MG63 (cell line): ENCODE data around the gene USP24. TPM values are rescaled to one million over a fixed set of nuclear protein-coding genes. Genes with fewer than 3 reads are reported as not detected.

Source experiments
- DNase-seq: peaks from one replicate; pipeline ENCODE4 v3.0.0-alpha.2; 2020
- H3K27me3 ChIP-seq: fragments of 250-450 bp; sonication (Bioruptor Pico); 2 replicates; pipeline ENCODE4 v1.5.1; 2020; ENCODE audit warnings: mild to moderate bottlenecking, moderate library complexity
- H3K36me3 ChIP-seq: fragments of 250-450 bp; sonication (Bioruptor Pico); 2 replicates; pipeline ENCODE4 v1.5.1; 2020; ENCODE audit warnings: mild to moderate bottlenecking, moderate library complexity
- H3K4me3 ChIP-seq: fragments of 250-450 bp; sonication (Bioruptor Pico); 2 replicates; pipeline ENCODE4 v1.5.1; 2020; ENCODE audit warnings: mild to moderate bottlenecking, moderate library complexity
- H3K9me3 ChIP-seq: fragments of 250-450 bp; sonication (Bioruptor Pico); 2 replicates; pipeline ENCODE4 v1.5.1; 2020; ENCODE audit warnings: mild to moderate bottlenecking, moderate library complexity
- total RNA-seq: library from RNA; depleted of rRNA; stranded (reverse); fragments of >200 nt; shearing (Covaris generic); gene quantifications from 2 replicates; pipeline ENCODE4 v1.2.3, GENCODE V29; 2014; ENCODE audit warnings: low replicate concordance

Gene USP24
- total RNA-seq, 1 experiment from 2014 or later: 9.9 TPM

DNA sequence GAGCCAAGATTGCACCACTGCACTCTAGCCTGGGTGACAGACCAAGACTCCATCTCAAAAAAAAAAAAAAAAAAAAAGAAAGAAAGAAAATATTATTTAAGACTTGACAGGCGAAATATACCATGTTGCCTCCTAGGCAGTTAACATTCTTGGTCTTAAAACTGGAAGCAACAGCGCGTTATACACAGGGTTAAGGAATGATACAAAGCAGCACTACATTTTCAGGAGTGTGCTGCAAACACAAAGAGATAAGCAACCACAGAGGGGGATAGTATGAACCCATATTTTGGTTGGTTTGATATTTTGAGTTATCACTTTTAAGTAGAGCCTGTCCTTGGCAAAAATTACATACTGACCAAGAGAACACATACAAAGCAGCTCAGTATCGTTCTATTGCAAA is 25.1 kb downstream of the USP24 start:
- Histone ChIP-seq H3K4me3 (no peak overlapping the region), H3K36me3 (peaks cover 11% of the 10 kb centered on the region; the same call in 1 of the 2 replicates), H3K27me3 (no peaks in the 10 kb centered on the region), H3K9me3 (peaks cover 2% of the 10 kb centered on the region)
- DNase-seq: no peak

DNA sequence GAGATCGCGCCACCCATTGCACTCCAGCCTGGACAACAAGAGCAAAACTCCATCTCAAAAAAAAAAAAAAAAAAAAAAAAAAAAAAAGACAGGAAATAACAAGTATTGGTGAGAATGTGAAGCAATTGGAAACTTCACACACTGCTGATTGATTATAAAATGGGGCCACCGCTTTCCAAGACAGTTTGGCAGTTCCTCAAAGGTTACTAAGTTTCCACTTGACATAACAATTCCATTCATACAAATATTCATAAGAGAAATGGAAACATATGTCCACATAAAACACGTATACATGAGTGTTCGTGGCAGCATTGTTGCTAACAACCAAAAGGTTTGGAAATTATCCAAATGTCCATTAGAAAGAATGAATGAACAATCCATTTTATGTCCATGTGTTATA is 26.3 kb downstream of the USP24 start:
- DNase-seq: no peak
- H3K36me3 ChIP-seq: peaks cover 13% of the 10 kb centered on the region; the same call in 1 of the 2 replicates
- H3K4me3 ChIP-seq: no peak overlapping the region
- peaks cover 13% of the 10 kb centered on the region for H3K9me3 ChIP-seq
- H3K27me3 ChIP-seq: no peaks in the 10 kb centered on the region

DNA sequence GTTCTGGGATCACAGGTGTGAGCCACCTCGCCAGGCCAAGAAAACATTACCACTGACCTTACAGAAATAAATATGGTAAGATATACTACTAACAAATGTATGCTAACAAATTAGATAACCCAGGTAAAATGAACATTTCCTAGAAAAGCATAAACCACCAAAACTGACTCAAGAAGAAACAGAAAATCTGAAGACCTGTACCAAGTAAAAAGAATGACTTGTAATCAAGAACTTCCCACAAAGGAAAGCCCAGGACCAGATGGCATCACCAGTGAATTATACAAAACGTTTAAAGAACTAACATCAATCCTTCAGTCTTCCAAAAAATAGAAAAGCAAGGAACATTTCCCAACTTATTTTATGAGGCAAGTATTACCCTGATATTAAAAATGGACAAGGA is 29.3 kb downstream of the USP24 start:
- Histone ChIP-seq H3K9me3 (peaks cover 20% of the 10 kb centered on the region), H3K27me3 (no peaks in the 10 kb centered on the region), H3K36me3 (peaks cover 11% of the 10 kb centered on the region; the same call in 1 of the 2 replicates), H3K4me3 (no peak overlapping the region)
- no peak for DNase-seq

DNA sequence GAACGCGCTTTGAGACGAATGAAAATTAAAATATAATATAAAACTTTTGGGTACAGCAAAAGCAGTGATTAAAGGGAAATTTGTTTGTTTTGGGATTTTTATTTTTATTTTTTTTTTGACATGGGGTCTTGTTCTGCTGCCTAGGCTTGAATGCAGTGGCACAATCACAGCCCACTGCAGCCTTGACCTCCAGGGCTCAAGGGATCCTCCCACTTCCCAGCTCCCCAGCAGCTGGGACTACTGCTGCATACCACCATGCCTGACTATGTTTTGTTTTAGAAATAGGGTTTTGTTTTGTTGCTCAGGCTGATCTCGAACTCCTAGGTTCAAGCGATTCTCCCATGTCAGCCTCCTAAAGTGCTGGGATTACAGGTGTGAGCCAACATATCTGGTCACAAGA is 30.3 kb downstream of the USP24 start:
- no peak for DNase-seq
- peaks cover 20% of the 10 kb centered on the region for H3K9me3 ChIP-seq
- no peak overlapping the region for H3K4me3 ChIP-seq
- H3K36me3 ChIP-seq: peaks cover 8% of the 10 kb centered on the region; the same call in 1 of the 2 replicates
- no peaks in the 10 kb centered on the region for H3K27me3 ChIP-seq

DNA sequence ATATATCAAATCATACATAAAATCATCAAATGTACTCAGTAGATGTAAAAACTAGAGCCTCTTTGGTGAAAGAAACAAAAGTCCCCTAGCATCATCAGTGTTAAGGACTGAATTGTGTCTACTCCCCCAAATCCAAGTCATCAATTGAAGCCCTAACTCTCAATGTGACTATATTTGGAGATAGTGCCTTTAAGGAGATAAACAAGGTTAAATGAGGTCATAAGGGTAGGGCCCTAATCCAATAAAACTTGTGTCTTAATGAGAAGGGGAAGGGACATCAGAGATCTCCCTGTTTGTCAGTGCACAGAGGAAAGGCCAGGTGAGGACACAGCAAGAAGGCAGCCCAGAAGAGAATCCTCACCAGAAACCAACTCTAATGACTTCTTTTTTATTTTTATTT is 33.5 kb downstream of the USP24 start:
- H3K4me3 ChIP-seq: no peak overlapping the region
- no peaks in the 10 kb centered on the region for H3K27me3 ChIP-seq
- H3K9me3 ChIP-seq: peaks cover 20% of the 10 kb centered on the region
- H3K36me3 ChIP-seq: peaks cover 12% of the 10 kb centered on the region; the same call in 1 of the 2 replicates
- DNase-seq: no peak

DNA sequence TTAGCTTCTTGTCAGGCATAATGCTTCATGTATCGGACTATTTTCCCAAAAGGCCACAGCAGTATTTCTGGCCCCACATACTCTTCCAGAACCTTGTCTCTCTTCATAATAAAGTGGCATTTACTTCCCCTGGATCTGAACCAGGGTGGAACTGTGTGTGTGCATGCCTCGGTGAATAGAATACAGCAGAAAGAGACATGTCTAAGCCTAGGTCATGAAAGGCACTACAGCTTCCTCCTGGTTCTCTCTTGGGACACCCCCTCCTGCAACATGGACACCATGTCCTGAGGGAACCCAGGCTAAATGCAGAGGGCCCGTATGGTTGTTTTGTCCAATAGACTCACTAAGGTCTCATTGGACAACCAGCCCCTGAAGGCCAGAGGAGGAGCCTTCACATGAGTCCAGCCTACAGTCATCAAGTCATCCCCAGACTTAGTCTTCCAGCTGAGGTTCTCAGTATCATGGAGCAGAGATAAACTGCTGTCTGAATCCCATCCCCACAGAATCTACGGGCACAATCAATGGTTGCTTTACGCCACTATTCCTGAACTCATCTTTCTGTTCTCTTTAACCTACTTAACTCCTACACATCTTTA is 35.0 kb downstream of the USP24 start:
- no peak for DNase-seq
- Histone ChIP-seq H3K36me3 (peaks cover 16% of the 10 kb centered on the region), H3K4me3 (no peak overlapping the region), H3K9me3 (peaks cover 18% of the 10 kb centered on the region), H3K27me3 (no peaks in the 10 kb centered on the region)

DNA sequence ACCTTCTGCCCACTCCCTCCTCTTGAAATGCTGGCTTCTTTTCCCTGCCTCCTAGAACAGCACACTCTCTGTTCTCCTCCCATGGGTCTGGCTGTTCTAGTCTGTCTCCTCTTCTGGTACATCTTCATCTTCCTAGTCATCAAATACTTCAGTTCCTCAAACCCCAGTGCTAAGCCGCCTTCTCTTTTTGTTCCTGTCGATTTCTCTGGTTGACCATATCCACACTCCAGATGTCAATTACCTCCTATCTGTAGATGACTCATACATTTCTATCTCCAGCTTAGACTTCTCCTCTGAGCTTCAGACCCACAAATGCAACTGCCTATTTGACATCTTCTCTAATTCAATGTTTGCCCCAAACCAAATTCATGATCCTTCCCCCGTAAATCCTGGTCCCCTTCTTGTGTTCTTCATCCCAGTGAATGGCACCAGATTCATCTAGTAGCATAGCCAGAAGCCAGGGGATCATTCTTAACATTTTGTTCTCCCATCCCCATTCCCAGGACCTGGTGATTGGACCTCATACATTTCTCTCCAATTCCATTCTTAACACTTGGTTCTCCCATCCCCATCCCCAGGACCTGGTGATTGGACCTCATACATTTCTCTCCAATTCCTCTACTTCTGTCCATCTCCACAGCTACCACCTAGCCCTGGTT is 35.9 kb downstream of the USP24 start:
- Histone ChIP-seq H3K9me3 (peaks cover 10% of the 10 kb centered on the region), H3K4me3 (no peak overlapping the region), H3K36me3 (peaks cover 14% of the 10 kb centered on the region), H3K27me3 (no peaks in the 10 kb centered on the region)
- DNase-seq: no peak

DNA sequence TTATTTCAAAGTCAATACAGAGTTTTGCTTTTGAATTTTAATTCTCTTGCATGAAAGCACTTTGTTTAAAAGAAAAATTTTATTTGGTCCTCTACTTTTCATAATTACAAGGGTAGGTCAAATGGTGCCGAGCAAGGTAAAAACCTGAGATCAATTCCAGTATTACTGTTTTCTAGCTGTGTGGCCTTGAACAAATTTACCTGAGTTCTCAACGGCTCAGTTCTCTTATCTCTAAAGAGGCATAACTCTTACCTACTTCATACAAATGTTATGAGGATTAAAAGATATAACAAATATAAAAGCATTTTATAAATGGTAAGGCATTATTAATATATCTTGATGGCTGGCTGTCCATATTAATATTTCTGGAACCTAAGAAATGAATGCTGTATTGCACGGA is 42.5 kb downstream of the USP24 start:
- Histone ChIP-seq H3K27me3 (no peaks in the 10 kb centered on the region), H3K9me3 (no peaks in the 10 kb centered on the region), H3K36me3 (peaks cover 46% of the 10 kb centered on the region), H3K4me3 (no peak overlapping the region)
- DNase-seq: no peak

DNA sequence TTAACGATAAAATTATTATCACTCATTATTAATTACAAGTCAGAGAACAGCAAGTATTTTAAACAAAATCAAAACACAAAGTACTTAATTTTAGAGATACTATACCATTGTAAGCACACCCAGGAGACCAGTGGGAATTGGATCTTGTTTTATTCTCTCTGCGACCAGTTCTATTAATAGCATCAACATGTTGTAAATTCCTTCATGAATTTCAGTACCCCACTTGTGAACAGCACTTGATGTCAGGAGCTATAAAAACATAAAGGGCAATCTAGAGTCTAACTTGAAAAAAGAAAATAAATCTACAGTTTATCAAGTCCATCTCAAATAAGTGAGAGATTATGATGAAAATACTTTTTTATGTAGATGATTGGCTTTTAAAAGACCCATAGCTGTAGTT is 42.9 kb downstream of the USP24 start:
- no peaks in the 10 kb centered on the region for H3K27me3 ChIP-seq
- DNase-seq: no peak
- H3K4me3 ChIP-seq: no peak overlapping the region
- H3K9me3 ChIP-seq: no peaks in the 10 kb centered on the region
- H3K36me3 ChIP-seq: peaks cover 47% of the 10 kb centered on the region

DNA sequence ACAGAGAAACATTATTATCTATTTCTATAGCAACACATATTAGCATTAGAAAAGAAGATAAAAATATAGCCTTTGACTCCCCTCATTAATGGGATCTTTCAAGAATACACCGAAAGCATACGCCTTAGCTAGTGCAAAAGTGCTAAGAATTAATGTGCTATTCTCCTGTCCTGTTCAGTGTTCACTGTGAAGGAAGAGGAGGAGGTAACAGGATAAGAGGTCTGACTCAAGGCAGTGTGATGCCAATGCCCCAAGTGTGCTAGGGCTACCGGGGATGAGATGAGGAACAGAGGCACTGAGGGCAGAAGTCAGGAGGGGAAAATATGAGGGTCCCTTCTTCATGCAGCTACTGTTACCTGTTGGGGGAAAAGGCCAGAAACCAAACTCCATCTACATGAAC is 43.5 kb downstream of the USP24 start:
- Histone ChIP-seq H3K4me3 (no peak overlapping the region), H3K9me3 (no peaks in the 10 kb centered on the region), H3K27me3 (no peaks in the 10 kb centered on the region), H3K36me3 (peaks cover 47% of the 10 kb centered on the region)
- no peak for DNase-seq

DNA sequence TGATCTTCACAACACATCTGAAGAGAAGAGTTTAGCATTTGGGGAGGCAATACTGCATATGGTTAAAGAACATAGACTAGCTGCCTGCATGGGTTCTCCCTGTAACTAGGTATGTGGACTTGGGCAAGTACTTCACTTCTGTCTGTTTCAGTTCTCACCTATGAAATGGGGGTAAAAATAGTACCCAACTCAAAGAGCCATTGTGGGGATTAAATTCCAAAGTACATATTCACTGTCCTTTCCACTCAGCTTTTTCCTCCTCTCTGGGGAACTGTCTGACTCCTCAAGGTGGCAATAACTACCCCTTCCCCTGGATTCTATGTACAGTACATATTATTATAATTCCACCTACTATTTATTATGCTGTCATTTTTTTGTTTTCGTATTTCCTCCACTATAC is 44.7 kb downstream of the USP24 start:
- Histone ChIP-seq H3K4me3 (no peak overlapping the region), H3K27me3 (no peaks in the 10 kb centered on the region), H3K9me3 (no peaks in the 10 kb centered on the region), H3K36me3 (peaks cover 41% of the 10 kb centered on the region)
- DNase-seq: no peak

DNA sequence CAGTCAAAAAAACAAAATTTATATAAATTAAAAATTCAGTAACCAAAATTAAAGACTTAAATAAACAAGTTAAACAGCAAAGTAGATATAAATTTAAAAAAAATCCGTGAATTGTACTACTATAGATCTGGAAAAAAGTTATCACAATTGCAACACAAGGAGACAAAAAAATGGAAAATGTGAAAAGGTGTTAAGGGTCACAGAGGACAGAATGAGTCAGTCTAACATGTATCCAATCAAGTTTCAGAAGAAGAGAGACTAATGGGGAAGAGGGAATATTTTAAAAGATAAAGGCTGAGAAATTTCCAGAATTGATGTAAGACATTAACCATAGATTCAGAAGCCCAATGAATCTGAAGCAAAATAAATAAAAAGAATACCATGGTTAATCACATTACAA is 46.0 kb downstream of the USP24 start:
- H3K36me3 ChIP-seq: peaks cover 47% of the 10 kb centered on the region
- DNase-seq: no peak
- no peaks in the 10 kb centered on the region for H3K27me3 ChIP-seq
- H3K9me3 ChIP-seq: no peaks in the 10 kb centered on the region
- no peak overlapping the region for H3K4me3 ChIP-seq

DNA sequence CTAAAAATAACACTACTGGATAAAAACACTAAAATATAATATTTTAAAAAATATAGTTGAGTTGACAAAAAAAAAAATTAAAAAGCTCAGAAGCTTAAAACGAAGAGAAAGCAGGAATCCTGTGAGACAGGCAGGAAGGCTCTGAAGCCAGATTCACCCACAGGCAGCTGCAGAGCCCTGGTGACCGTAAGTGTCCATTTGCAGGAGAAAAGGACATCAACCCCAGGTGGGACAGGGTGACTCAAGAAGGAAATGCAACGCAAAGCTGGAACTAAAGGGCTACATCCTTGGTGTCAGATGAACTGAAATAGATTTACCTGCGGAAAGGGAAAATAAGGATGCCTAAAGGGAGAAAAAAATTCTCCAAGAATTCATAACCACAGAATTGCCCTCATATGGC is 46.8 kb downstream of the USP24 start:
- no peak for DNase-seq
- H3K36me3 ChIP-seq: peaks cover 51% of the 10 kb centered on the region
- H3K4me3 ChIP-seq: no peak overlapping the region
- no peaks in the 10 kb centered on the region for H3K27me3 ChIP-seq
- no peaks in the 10 kb centered on the region for H3K9me3 ChIP-seq

DNA sequence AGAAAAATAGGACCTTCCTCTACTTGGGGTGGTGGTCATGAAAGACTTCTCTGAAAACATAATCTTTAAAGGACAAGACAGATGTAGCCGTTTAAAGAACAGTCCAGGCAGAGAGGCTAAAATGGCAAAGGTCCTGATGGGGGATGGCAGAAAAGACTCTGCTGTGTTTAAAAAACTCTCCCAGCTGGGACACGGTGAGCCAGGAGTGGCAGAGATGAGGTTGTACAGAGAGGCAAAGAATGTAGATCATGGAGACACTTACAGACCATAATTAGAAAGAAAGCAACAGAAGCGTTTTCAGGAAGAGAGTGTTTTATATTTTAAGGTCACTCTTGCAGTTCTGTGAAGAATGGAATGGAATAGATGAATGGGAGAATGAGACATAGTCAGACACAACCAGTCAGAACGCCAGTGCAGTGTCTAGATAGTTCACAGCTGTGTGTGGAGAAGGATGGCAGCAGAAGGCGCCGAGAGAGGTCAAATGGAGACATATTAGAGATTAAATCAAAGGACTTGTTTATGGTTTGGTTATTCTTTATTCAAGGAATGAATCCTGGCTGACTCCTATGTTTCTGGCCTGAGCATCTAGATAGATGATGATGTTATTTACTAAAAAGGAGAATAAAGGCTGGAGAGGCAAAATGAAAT is 47.8 kb downstream of the USP24 start:
- Histone ChIP-seq H3K36me3 (peaks cover 49% of the 10 kb centered on the region), H3K4me3 (no peak overlapping the region), H3K9me3 (no peaks in the 10 kb centered on the region)

DNA sequence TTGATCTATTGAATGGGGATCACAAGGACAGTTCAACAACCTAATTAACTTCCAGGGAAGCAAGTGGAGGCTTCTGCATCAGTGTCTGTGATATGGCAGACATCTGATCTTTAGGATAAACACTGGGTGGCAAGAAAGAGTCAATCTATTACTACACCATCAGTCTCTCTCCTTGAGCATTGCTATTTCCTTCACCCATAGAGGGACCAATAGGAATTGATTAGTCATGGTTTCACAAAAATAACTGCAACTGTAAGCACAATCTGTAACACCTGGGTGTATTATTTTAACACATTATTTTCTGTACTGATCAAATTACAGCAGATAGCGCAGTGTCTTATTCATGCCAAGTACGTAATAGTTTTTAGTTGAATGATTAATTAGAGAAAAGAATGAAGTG is 50.3 kb downstream of the USP24 start:
- no peaks in the 10 kb centered on the region for H3K27me3 ChIP-seq
- H3K4me3 ChIP-seq: no peak overlapping the region
- no peak for DNase-seq
- peaks cover 40% of the 10 kb centered on the region for H3K36me3 ChIP-seq
- H3K9me3 ChIP-seq: no peaks in the 10 kb centered on the region

More for the DNA sequence above, 47.8 kb downstream of the USP24 start:
- DNase-seq: no peak
- H3K27me3 ChIP-seq: no peaks in the 10 kb centered on the region

DNA sequence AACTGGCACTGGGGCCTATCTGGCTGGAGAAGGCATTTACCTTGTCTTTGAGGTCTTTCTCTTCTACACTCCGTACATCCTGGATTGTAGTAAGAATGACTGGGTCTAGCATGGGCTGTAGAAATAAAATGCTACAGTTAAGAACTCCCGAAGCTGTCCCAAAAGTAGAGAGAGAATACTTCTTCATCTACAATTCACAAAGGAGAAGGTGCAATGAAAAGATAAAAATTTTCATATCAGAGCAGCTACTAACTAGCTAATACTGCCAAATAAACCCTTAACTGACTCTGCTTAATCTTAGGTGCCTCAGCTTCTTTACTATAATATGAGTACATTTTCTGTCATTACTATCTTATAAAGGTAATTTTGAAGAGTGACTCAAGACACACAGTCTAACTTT is 55.6 kb downstream of the USP24 start:
- H3K36me3 ChIP-seq: peaks cover 47% of the 10 kb centered on the region
- no peaks in the 10 kb centered on the region for H3K27me3 ChIP-seq
- DNase-seq: no peak
- no peak overlapping the region for H3K4me3 ChIP-seq
- H3K9me3 ChIP-seq: no peaks in the 10 kb centered on the region

DNA sequence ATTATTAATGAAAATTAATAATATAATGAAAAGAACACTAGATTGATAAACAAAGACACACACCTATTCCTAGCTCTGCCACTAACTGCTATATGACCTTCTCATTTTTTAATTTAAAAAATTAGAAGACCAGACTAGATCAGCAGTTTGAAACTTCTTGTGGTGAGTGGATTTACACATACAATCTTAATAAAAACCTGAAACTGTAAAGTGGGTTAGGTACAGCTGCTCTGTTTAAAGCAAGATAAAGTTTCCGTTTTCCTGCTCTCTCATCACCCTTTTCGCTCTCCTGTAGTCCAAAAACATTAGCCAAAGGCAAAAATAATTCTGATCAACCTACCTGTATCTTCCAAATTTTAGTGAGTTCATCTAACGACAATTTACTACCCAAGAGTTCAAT is 58.6 kb downstream of the USP24 start:
- Histone ChIP-seq H3K36me3 (peaks cover 57% of the 10 kb centered on the region), H3K9me3 (no peaks in the 10 kb centered on the region), H3K27me3 (no peaks in the 10 kb centered on the region), H3K4me3 (no peak overlapping the region)
- no peak for DNase-seq

DNA sequence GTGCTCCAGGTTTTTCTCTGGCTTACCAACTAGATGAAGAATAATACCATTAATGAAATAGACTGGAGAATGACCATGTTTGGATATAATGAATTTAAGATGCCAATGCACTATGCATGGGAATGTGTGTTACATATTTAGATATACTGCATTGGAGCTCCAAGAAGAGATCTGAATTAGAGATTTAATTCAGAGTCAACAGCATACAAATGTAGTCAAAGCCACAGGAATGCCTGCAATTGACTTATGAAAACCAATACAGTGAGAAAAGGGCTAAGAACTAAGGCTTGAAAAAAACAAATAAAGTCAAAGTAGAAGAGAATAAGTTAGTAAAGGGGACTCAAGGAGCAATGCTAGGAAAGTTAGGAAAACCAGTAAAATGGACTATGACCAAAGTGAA is 59.1 kb downstream of the USP24 start:
- Histone ChIP-seq H3K9me3 (no peaks in the 10 kb centered on the region), H3K27me3 (no peaks in the 10 kb centered on the region), H3K36me3 (peaks cover 56% of the 10 kb centered on the region), H3K4me3 (no peak overlapping the region)
- no peak for DNase-seq
